GM18951 (cell line): Measurements from ENCODE around the gene CNIH2.
"Not testable (repeated sequence)": the region's sequence is repeated elsewhere in the genome, so short reads cannot be mapped to it uniquely, and the experiment has no call there.

ENCODE experiments used
- POLR2A ChIP-seq: IDR thresholded peaks from 4 replicates; pipeline ENCODE4 v1.6.1; 2011; ENCODE audit warnings: mild to moderate bottlenecking; ENCODE audit not compliant: insufficient read length, insufficient read depth; ENCODE audit errors: extremely low read depth
- in situ Hi-C: fragments of 300-500 bp; cut with MboI; formaldehyde crosslinking; loops from one replicate; pipeline ENCODE4 v1.12.0; 2022; ENCODE audit warnings: low sequenced_read_pairs, mixed read lengths, inconsistent platforms; ENCODE audit not compliant: unreplicated experiment

CNIH2 gene

DNA sequence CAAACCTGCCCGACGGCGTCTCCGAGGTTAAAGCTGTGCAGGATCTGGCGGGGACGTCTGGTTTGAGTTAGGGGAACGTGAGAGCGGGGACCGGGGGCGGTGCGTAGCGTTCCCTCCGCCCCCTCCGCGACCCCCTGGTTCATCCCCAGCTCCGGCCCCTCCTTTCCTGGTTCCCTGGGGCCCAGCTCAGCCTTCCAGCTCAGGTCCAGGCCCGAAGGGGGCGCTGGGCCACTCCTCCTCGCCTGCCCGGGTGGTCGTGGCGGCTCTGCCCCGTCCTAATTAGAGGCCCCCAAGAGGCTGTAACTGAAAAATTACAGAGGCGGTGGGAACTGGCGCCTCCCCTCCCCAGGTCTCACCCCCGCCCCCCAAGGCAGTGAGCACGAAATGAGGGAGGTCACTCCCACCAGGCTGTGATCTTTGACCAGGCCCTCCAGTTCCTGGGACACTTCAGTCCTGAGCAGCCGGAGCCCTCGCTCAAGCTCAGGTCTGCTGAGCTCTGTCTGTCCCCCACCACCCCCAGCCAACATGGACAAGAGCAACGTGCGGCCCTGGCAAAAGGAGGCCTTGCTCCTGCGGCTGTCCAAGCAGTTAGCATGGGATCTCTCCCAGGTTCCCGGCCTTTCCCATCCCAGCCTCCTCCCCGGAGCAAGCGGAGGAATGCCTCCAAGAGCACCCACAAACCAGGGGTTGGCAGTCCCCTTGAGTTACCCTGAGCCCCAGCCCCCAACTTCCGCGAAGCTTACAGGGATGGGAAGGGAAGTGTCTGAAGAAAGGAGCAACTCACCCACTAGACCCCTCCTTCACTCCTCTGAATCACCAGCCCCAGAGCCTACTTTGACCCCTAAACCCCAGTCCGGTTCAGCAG is 35.6 kb downstream of the CNIH2 start:
- in situ Hi-C loops: no loop called here
- no peak for TF ChIP-seq POLR2A

DNA sequence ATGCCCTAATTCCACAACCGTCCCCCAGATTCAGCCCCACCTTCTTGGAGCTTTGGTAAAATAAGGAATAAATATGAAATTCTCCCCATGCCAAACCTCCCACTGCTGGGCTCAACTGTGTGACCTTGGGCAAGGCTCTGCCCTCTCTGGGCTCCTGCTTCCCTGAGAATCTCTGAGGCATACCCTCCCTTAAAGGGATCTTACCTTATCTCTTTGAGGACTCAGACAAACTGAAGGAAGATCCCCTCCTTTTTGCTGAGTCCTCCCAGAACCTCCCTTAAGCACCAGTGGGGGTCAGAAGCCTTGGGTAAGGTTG is 36.2 kb downstream of the CNIH2 start:
- TF ChIP-seq POLR2A: no peak
- in situ Hi-C loops: no loop called here

DNA sequence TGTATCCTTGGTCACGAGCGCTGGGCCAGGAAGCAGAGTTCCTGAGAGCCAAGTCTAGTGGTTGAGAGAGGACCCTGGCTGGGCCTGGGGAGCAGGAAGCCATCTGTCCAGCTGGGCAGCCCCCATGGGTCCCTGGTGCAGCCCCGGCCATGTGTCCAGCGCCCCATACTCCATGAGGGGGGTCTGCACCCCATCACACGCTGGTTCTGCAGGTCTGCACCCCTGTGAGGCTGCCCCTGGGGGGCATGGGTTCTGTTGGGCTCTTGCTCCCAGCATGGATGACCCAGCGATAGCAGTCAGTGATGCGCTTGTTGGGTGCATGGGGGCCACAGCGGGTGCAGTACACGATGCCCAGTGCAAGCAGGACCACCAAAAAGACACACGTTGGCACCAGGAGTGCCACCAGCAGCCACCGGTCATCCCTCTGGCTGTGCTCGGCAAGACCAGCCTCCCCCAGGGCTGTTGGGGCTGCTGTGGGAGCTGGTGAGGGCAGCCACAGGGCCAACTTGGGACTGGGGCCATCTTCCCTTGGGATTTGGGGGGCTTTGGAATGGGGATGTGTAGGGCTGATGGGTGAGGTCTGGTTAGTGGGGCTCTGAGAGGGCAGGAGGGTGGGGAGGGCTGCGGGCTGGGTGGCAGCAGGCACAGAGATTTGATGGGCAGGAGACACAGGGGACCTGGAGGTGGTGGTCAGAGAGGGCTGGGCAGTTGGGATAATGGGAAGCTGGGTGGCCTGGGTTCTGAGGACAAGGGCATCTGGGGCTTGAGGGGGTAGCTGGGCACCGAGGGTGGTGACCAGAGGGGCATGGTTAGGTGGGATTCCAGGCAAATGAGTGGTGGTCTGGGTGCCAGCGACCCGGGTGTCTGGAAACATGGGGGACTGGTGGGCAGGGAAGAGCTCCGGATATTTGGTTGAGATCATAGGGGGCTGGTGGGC is 36.9 kb downstream of the CNIH2 start:
- in situ Hi-C loops: no loop called here
- TF ChIP-seq POLR2A: no peak

DNA sequence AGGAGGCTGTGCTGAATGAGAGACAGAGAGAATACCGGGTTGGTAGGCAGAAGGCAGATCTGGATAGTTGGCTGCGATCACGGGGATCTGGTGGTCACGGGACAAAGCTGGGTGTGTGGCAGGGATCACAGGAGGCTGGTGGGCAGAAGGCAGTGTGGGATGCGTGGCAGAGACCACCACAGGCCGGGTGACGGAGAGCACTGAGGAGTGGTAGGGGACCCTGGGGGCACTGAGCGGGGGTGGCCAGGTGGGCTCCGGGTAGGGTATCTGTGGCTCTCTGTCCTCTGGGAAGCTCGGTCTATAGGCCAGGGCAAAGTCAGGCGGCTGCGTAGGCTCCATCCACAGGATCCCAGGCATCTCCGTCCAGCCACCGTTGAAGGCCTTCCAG is 37.5 kb downstream of the CNIH2 start:
- in situ Hi-C loops: no loop called here
- TF ChIP-seq POLR2A: no peak

DNA sequence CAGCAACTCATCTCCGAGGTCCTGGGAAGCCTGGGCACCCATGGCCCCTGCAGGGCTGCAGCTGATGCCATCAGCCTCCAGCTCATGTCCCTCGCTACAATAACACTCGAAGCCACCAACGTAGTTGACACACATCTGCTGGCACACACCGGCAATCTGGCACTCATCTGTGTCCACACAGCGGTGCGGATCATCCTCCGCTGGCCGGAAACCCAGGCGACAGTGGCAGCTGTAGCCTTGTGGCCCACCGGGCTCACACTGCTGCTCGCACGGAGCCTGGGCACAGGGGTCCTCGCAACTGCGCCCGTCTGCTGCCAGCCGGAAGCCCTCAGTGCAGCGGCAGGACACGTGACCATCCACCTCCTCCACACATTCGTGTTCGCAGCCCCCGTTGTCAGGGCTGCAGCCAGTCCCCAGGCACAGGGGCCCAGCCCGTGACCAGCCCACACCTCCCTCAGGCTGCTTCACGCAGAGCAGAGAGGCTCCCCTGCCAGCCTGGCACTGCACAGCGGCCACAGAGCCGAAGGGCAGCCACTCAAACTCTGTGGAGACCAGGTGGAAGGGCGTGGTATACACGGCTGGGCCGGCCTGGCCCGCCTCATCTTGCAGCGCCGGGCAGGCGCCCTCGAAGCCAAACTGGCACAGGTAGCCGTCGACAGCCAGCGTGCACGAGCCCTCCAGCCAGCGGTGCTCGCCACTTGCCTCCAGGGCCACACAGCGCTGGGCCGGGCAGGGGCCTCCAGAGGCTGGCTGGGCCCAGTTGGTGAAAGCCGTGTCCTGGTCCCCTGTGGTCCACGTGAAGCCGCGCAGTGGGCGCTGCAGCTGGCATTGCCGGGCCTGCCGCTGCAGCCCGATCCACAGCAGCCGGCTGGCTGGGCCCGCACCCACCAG is 38.2 kb downstream of the CNIH2 start:
- in situ Hi-C loops: no loop called here

DNA sequence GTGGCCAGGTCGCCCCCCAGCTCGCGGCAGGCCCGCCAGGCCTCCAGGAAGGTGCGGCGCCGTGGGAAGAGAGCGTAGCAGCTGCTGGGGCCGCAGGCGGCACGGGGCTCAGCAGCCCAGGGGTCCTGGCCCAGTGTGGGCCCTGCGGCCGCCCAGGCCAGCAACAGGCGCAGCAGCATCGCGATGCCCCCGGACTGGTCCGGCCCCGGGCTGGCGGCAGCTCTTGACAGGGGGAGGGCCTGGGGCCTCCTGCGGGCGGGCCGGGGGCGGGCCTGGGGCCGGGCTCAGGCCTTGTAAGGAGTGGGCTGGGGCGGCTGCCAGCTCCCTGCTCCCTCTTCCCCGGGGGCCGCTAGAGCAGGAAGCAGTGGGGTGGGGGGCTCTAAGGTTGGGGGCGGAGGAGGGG is 38.9 kb downstream of the CNIH2 start, which contains the start of gene CD248:
Gene CD248, minus strand, starts transcription at position 196 of the 403 bp plus-strand sequence. Its CDS starts 17 bp downstream, at position 179.
- in situ Hi-C loops: no loop called here
- TF ChIP-seq POLR2A: no peak

More for the DNA sequence above, 38.2 kb downstream of the CNIH2 start:
- no peak for TF ChIP-seq POLR2A

DNA sequence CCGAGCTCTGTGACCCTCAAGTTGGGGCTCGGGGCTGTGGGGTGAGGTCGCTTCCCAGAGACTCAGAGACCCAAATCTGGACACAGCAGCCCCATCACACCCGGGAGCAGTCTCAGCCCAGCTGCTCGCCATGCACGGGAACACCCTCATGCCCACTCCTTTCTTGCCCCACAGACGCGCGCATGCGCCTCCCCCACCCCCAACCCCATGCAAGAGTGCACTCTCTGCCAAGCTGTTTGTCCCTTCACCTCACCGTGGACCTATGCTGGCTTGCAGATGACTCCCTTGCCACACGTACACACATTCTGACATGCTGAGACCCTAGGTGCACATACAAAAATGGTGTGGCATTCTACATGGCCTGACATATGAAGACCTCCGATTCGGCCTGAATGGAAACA is 39.3 kb downstream of the CNIH2 start:
- in situ Hi-C loops: no loop called here
- no peak for TF ChIP-seq POLR2A

DNA sequence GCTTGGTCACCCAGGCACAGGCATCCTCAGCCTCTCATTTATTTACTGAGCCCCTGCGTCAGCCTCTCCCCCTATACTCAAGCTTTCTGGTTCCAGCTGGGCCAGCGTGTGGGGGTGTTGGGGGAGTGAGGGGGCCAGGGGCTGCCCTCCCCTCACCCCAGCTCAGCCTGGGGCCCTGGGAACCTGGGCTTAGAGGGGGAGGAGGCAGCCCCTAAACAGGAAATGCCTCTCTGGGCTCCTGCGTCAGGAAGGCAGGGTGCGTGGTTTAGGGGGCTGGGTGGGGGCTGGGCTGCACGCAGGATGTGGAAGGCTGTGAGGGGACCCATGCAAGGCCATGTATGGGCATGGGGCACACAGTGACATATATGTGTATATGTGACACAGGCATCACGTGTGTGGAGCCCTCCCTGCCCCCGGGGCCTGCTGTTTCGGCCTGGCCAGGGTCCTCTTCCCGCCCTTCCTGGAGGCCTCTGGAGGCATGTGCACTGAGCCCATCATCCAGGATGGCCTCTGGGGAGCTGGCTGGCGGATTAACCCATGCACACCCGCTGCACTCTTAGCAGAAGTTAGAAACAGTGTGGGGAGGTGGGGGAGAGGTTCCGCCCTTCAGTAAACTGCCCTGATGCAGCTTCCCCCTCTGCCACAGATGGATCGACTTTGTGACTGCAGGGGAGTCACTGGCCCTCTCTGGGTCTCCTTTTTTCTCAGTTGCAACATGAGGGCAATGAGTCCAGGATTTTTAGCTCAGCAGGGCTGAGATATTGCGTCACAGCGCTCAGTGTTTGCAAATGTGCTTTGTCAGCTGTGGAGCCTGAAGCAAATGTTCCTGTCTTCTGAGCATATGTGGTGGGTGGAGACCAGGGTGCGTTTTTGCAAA is 40.0 kb downstream of the CNIH2 start:
- in situ Hi-C loops: no loop called here
- no peak for TF ChIP-seq POLR2A

DNA sequence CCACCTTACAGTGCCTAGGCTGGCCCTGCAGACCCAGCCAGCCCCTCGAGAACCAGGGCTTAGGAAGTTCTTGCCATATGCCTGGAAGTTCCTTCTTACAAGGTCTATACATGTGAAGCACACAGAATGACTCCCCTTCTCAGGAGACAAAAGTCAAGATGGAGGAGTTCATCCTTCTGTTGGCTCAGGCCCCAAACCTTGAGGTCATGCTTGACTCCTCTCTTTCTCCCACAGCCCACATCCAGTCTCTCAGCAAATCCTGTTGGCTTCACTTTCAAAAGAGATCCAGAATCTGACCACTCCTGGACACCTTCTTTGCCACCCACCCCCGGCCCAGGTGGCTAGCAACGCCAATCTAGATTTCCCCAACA is 40.6 kb downstream of the CNIH2 start:
- TF ChIP-seq POLR2A: no peak
- in situ Hi-C loops: no loop called here

DNA sequence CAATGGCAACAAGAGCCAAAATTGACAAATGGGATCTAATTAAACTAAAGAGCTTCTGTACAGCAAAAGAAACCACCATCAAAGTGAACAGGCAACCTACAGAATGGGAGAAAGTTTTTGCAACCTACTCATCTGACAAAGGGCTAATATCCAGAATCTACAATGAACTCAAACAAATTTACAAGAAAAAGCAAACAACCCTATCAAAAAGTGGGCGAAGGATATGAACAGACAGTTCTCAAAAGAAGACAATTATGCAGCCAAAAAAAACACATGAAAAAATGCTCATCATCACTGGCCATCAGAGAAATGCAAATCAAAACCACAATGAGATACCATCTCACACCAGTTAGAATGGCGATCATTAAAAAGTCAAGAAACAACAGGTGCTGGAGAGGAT is 42.3 kb downstream of the CNIH2 start:
- in situ Hi-C loops: not testable (repeated sequence)

DNA sequence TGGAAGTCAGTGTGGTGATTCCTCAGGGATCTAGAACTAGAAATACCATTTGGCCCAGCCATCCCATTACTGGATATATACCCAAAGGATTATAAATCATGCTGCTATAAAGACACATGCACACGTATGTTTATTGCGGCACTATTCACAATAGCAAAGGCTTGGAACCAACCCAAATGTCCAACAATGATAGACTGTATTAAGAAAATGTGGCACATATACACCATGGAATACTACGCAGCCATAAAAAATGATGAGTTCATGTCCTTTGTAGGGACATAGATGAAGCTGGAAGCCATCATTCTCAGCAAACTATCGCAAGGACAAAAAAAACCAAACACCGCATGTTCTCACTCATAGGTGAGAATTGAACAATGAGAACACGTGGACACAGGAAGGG is 42.8 kb downstream of the CNIH2 start:
- in situ Hi-C loops: not testable (repeated sequence)

DNA sequence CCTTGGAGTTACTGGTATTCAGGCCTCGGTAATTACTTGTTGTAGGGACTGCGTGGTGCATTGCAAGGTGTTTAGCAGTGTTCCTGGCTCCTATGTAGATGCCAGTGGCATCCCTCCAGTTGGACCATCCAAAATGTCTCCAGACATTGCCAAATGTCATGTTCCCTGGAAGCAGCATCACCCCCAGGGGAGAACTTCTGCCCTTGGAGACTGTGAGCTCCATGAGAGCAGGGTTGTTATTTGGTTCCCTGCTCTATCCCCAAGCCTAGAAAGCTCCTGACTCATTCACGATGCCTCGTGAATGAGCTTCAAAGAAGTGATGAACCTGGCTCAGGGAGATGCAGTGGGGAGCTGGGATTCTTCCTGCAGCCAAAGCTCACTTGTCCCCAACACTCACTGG is 43.6 kb downstream of the CNIH2 start:
- no peak for TF ChIP-seq POLR2A
- in situ Hi-C loops: no loop called here

DNA sequence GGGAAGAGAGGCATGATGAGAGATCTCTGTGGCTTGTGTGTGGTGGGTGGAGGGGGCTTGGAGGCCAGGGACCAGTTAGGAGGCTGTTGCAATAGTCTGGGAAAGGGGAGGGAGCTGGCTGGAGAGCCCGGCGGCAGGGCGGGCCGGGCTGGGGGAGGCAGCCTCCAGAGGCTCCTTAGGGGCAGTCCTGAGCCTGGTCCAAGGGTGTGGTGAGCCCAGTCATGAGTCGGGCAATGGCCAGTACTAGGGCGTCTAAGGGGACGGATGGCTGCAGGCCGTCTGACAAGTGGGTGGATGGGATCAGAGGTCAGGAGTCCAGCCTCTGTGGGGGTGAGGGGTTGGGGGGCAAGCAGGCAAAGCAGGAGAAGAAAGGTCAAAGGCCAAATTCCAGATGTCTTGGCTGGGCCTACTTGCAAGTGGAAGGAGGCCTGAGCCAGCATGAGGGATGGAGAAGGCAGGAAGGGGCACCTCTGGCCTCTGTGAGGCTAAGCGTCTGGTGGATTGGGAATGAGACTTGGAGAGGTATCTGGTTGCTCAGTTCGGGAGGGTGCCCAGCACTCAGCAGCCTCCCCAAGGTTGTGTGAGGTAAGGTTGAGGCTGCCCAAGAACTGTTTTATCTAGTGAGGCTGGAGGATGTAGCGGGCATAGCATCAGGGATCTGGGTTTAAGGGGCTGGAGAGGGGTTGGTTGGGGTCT is 44.9 kb downstream of the CNIH2 start:
- in situ Hi-C loops: no loop called here
- TF ChIP-seq POLR2A: no peak
